GM19025 (cell line): ENCODE results near the gene RCAN3.
"Not testable (repeated sequence)": the region's sequence is repeated elsewhere in the genome, so short reads cannot be mapped to it uniquely, and the experiment has no call there.

Source experiments
- ATAC-seq: cut with Tn5 transposase; IDR thresholded peaks from one replicate; pipeline ENCODE4 v1.9.1; 2021; ENCODE audit warnings: mild to moderate bottlenecking, low read depth, moderate library complexity; ENCODE audit not compliant: unreplicated experiment

The RCAN3 gene

DNA sequence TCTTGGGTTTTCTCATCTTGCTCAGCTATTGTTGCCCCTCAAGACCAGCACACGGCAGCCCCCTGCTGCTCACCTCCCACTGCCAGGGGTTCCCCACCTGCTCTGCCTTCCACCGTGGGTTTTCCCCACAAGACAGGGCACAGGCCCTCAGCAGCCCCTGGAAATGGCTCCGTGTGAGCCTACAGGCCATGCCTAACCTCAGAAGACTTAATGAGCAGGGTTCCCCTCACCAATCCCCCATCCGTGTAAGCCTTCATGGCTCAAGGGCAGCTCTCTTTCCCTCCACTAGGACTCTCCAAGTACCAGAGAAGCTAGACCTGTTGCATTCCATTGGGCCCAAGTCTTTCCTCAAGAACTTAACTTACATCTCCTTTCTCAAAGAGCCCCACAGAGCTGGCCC is 18.4 kb upstream of the RCAN3 start:
- no peak for ATAC-seq

DNA sequence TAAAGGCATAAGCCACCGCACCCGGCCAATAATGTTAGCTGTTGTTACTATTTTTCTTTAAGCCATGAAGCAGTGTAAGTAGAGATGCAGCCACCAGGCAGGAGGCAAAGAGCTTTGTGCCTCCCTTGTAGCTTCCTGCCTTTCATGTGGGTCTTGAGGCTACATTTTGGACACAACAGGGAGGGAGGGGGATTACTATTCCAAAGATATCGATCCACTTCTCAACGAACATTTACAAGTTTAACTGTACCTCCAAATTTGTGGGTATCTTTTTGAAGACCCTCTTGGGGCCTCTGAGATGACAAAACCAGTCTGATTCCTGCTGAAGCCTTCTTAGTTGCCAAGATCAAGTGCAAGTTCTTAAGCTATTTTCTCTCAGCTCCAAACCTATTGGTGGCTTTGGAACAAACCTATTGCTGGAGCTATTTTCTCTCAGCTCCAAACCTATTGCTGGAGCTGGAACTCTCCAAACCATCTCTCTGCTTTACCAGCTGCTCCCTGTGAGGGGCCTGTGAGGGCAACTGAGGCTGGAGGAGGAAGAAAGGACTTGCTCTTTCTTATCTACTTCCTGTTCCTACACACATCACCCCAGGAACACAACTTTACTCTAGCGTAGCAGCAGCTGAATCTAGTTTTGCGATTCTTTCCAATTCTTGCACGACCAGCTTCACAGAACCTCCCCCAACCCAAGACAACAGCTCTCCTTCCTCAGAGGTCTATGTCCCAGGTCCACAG is 16.1 kb upstream of the RCAN3 start:
- no peak for ATAC-seq

DNA sequence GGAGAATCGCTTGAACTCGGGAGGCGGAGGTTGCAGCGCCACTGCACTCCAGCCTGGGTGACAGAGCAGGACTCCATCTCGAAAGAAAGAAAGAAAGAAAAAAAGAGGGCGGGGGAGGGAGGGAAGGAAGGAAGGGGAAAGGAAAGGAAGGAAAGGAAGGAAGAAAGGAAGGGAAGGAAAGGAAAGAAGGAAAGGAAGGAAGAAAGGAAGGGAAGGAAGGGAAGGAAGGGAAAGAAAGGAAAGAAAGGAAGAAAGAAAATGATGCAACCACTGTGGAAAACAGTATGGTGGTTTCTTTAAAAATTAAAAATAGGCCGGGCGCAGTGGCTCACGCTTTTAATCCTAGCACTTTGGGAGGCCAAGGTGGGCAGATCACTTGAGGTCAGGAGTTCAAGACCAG is 15.2 kb upstream of the RCAN3 start:
- ATAC-seq = no peak

DNA sequence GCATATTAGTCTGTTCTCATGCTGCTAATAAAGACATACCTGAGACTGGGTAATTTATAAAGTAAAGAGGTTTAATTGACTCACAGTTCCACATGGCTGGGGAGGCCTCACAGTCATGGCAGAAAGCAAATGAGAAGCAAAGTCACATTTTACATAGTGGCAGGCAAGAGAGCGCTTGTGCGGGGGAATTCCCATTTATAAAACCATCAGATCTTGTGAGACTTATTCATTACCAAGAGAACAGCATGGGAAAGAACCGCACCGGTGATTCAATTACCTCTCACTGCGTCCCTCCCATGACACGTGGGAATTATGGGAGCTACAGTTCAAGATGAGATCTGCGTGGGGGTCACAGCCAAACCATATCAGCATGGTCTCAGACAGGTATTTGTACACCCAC is 14.5 kb upstream of the RCAN3 start:
- ATAC-seq = not testable (repeated sequence)

DNA sequence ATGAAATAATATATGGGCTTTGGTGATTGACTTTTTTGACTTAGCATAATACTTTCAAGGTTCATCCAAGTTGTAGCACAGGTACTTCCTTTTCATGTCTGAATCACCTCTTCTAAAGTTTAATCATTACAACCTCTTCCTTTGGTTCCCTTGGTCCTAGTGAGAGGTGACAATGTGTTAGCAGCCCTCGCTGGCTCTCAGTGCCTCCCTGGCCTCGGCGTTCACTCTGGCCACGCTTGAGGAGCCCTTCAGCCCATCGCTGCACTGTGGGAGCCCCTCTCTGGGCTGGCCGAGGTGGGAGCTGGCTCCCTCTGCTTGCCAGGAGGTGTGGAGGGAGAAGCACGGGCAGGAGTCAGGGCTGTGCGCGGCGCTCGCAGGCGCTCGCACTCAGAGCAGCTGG is 13.0 kb upstream of the RCAN3 start:
- no peak for ATAC-seq

DNA sequence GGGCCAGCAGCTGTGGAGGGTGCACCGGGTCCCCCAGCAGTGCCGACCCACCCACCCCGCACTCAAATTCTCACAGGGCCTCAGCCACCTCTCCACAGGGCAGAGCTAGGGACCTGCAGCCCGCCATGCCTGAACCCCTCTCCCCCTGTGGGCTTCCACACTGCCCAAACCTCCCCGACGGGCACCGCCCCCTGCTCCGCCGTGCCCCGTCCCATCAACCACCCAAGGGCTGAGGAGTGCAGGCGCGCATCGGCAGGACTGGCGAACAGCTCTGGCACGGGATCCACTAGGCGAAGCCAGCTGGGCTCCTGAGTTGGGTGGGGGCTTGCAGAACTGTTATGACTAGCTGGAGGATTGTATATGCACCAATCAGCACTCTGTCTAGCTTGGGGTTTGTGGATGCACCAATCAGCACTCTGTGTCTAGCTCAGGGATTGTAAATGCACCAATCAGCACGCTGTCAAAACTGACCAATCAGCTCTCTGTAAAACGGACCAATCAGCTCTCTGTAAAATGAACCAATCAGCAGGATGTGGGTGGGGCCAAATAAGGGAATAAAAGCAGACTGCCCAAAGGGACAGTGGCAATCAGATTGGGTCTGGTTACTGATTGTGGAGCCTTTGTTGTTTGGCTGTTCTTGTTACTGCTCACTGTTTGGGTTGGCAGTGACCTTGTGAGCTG is 12.4 kb upstream of the RCAN3 start:
- ATAC-seq = no peak

DNA sequence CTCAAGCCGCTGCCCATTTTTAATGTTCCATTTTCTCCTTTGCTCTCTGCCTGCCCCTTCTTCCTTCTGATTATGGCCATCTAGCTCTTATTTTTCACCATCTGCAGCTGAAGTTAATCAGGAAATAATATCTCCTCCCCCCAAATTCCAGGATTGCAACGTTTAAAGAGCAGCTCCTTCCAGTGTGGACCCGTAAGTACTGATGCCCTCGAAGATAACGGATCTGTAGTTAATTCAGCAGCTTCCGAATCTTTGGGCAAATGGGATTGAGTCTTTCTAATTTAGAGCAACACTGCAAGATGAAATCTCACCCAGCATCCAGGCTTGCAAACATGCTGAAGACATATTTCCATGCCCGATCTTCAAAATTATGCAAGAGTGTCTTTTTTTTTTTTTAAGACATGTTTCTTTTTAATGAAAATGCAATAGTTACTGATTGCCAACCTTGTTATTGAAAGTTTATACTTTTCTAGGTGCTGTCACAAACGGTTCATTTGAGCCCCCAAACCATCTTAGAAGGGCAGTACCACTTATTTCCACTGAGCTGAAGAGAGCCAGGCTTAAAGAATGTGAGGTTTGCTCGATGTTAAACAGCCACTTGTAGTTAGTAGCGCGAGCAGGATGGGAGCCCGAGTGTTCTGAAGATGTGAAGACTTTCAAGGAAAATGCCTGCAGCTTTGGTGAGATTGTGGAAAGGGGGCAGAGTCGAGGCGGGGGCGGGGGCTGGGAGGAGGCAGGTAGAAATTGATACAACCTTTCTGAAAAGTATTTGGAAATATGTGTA is 10.9 kb upstream of the RCAN3 start:
- ATAC-seq = no peak

DNA sequence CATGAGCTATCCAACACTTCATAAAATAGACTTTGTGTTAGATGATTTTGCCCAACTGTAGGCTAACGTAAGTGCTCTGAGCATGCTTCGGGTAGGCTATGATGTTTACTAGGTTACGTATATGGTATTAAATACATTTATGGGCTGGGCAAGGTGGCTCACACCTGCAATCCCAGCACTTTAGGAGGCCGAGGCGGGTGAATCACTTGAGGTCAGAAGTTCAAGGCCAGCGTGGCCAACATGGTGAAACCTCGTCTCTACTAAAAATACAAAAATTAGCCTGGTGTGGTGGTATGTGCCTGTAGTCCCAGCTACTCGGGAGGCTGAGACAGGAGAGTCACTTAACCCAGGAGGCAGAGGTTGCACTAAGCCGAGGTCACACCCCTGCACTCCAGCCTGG is 9.7 kb upstream of the RCAN3 start:
- not testable (repeated sequence) for ATAC-seq

DNA sequence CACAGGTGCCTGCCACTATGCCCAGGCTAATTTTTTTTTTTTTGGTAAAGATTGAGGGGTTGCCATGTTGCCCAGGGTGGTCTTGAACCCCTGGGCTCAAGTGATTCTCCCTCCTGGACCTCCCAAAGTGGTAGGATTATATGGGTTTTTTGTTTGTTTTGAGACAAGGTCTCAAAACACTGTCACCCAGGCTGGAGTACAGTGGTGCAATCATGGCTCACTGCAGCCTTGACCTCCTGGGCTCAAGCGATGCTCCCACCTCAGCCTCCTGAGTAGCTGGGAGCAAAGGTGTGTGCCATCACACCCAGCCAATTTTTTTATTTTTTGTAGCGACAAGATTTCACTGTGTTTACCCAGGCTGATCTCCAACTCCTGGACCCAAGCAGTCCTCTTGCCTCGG is 8.9 kb upstream of the RCAN3 start:
- no peak for ATAC-seq

DNA sequence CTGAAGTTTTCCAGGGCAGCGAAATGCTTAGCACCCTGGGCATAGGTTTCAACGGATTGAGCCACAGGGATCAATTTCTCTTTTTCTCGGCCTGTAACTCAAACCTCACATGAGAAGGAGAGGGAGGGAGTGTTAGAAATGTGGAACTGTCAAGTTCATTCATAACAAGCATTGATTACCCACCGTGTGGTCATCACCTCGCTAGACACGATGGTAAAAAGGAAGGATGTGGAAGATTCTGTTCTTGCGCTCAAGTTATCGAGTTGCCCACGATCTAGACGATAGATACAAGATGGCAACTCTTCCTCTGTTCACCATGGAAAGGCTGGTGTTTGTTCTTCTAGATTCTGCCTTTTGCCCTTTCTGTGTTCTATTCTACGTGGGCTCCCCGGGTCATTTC is 4.0 kb upstream of the RCAN3 start:
- ATAC-seq = no peak

DNA sequence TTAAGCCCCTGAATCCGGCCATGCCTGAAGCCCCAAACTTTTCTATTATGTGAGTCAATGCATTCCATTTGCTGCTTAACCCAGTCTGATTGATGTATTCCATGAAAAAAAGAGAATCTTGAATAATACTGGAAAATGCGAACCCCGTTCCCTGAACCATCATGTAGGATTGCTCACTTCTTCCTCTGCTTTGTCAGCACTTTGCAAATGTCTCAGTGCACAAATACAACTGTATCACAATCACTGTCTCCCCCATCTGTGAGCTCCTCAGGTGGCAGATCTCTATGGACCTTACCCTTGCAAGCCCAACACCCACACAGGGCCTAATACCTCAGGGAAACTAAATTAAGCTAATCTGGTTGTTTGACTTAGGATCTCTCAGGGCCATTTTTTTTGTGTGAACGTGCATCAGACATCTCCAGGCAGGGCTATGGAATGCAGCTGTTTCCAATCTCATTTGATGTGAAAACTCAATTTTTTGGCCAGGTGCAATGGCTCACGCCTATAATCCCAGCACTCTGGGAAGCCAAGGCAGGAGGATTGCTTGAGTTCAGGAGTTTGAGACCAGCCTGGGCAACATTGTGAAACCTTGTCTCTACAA is 2.1 kb upstream of the RCAN3 start:
- no peak for ATAC-seq

DNA sequence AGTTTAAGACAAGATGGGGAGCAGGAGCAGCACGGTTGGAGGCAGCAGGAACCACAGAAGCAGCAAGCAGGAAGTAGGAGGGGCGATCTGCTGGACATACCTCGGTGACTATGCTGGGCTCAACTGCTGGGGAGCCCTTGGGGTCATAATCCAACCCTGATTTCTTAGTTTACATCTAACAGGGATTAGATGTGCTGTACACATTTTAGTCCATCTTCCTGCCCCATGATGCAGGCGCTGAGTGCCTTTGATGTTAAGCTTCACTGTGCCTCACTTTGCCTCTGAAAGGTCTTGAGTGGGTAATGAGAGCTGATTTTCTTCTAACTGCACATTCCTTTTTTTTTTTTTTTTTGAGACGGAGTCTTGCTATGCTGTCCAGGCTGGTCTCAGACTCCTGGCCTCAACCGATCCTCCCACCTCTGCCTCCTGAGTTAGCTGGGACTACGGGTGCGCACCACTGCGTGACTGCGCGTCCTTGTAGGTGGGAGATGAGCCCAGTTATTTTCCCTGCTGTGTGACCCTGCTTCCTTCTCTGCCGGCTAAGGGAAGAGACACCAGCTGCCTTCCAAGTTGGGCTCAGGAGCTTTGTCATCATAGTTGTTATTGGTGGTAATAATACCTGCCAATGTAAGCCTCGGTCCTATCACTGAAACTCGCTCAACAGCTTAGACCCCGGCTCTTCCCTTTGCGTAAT is 1.1 kb upstream of the RCAN3 start:
- ATAC-seq = no peak

DNA sequence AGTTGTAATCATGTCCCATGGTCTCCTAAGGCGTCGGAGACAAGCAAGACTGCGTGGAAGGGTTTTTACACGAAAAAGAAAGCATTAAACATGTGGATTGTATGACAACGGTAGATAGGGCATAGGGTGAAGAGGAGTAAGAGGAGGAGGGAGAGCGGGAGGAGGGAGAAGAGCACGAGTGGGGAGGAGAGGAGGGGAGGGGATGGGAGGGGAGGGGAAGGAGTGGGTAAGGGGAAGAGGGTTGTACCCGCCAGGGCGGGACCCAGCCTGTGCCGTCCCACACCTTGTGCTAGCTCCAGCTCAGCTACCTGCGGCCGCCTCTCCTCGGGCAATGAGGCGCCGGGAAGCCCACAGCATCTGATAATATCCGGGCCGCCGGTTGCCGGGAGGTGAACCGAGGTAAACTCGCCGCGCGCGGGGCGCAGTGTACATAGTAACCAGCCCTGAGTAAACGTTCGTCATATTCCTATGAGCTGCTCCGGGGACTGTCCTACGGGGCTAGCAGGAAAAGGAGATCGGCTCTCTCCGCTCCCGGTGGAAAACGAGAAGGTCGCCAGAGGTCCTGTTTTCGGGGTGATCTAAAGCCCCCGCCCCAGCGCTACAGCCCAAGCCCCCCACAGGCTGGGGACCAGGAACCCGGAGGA is 449 bp upstream of the RCAN3 start:
- no peak for ATAC-seq

DNA sequence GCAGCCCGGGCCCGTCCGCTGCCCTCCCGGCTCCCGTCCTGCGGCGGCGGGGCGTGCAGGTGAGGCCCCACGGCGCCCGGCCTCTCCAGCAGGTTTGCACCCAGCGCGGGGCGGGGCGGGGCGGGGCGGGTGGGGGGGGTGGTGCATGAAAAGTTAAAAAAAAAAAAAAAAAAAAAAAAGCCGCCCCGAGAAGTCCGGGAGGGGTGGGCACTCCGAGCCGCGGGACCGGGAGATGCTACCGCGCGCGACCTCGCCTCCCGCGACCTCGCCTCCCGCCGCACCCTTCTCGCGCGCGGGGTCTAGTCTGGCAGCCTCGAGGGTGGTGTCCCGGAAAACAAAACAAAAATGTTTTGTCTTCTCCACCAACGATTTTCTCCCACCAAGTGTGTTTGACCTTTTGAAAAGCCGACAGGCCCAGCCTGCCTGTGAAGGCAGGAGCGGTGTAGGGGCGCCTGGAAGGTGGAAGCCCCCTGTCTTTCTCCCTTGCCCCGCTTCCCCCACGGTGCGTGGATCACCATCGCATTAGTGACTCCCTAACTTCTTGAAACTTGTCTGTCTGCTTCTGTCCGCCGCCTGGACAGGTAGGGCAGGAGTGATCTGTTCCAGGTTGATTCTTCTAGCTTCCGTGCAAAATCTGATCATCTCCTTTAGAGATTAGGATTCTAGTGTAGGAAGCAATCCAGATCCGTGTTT is 569 bp downstream of the RCAN3 start:
- peak; percentile 28 for ATAC-seq

DNA sequence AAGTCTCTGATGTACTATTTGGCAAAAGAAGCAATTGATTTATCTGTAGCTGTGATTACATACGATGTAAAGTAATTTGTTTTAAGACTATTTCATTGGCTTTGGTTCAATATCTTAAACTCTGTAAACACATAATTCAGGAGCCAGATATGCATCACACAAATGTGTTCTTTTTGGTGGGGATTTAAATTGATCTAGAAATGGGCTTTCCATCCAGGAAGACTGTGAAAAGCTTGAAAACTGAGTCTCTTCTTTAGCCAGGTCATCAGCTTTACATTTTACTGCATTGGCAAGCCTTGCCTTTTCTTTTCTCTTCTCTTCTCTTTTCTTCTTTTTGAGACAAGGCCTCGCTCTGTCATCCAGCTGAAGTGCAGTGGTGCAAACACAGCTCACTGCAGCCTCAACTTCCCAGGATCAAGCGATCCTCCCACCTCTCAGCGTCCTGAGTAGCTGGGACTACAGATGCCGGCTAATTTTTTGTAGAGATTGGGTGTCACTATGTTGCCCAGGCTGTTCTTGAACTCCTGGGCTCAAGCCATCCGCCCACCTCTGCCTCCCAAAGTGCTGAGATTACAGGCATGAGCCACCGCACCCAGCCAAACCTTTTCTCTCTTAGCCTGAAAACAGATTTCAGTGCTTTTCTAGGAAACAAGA is 1.4 kb downstream of the RCAN3 start:
- no peak for ATAC-seq

DNA sequence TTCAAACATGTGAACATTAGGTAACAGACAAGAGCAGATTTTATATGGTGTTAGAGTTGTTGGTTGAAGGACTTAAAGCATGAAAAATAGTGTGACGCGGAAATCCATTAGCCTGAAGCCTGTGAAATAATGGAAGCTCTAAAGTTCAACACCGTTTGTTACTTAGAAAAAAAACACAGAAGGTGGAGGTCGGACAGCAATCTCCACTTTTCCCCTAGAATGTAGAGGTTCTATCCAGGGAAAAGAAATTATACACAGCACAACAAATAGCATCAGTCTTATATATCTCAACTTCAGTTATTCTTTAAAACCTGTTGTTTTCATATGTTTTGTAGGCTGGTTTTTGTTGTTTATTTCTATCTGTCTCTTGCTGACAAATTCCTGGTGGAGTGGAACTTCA is 1.9 kb downstream of the RCAN3 start:
- no peak for ATAC-seq

DNA sequence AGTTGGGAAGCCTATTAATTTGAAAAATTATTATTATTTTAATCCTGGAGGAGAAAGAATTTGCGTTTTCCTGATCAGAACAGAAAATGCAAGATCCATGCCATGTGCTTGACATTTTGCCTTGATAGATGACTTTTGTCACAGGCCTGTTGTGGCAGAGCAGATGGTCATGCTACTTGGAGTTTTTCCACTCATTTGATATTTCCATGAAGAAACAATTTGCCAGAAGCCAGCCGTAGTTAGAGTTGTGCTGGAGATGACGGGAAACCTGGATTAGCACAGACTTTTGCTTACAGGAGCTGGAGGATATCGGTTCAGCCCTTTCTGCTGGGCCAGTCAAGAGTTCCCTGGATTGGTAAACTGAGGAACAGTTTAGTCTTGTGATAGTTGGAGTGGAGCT is 3.2 kb downstream of the RCAN3 start:
- no peak for ATAC-seq

DNA sequence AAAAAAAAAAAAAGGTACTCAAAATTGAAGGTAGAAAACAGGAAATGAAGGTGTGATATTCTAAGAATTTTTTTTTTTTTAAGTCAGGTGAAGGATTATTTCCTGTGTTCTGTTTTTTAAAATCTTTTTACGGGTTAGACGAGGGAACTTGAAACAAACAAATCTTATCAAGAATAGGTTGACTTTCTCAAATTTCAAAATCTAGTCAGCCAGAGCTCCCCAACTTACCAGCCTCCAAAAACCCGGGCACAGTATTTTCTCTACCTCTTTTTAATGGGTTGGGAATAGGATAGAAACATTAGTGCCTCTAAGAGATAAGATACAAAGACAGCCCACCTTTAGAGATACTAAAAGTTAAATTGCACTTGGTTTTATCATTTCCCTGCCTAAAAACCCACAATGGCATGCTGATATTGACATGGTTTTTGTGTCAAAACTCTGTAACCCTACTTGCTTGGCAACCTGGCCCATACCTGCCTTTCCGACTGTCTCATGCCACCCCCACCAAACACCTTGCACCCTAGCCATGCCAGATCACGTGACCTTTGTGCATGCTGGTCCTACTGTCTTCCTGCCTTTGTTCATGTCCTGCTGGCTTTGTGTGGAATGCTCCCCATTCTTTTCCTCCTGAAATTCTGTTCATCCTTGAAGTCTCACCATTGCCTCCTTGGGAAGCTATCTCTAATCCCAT is 4.2 kb downstream of the RCAN3 start:
- no peak for ATAC-seq
